ENCODE measurements around the gene WIZ.
A peak's percentile ranks its signal among the peaks of the same experiment; 100 is the strongest.

The WIZ gene

GRCh38 chr19:15412832-15413231 lies 36.9 kb downstream of the WIZ start:
- TF ChIP-seq NFIC (IDR thresholded peaks at IDR 0.05), result no peak
- TF ChIP-seq EP300 (IDR thresholded peaks at IDR 0.05; ENCODE audit: borderline replicate concordance), result no peak
- no peak for TF ChIP-seq EGR1 (IDR thresholded peaks at IDR 0.05)
- TF ChIP-seq, protein P1, sequence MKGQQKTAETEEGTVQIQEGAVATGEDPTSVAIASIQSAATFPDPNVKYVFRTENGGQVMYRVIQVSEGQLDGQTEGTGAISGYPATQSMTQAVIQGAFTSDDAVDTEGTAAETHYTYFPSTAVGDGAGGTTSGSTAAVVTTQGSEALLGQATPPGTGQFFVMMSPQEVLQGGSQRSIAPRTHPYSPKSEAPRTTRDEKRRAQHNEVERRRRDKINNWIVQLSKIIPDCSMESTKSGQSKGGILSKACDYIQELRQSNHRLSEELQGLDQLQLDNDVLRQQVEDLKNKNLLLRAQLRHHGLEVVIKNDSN (IDR thresholded peaks at IDR 0.05), result no peak
- TF ChIP-seq RAD21 (IDR thresholded peaks at IDR 0.05; ENCODE audit: low read depth), result no peak
- no peak for TF ChIP-seq ZBTB7A (IDR thresholded peaks at IDR 0.05; ENCODE audit: low read depth)
- TF ChIP-seq MAX (IDR thresholded peaks at IDR 0.05), result no peak
- no peak for TF ChIP-seq TEAD4 (IDR thresholded peaks at IDR 0.05)
- no peak for TF ChIP-seq TAF1 (IDR thresholded peaks at IDR 0.05; ENCODE audit: low read depth)
- TF ChIP-seq CEBPB (IDR thresholded peaks at IDR 0.05), result no peak
- TF ChIP-seq CREB1 (IDR thresholded peaks at IDR 0.05; ENCODE audit: low read depth), result no peak
- no peak for TF ChIP-seq YY1 (IDR thresholded peaks at IDR 0.05; ENCODE audit: low read depth)

DNA sequence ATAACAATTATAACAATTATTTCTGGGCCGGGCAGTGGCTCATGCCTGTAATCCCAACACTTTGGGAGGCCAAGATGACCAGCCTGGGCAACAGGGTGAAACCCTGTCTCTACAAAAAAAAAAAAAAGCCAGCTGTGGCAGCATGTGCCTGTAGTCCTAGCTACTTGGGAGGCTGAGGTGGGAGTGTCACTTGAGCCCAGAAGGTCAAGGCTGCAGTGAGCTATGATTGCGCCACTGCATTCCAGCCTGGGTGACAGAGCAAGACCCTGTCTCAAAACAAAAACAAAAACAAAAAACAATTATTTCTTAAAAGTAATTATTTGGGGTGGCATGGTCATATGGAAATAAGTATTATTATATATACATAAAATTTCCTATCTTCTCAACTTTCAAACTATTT lies 38.4 kb downstream of the WIZ start:
- peak; percentile 28; the same call in 1 of the 2 replicates for TF ChIP-seq CEBPB (IDR thresholded peaks at IDR 0.05)

- TF ChIP-seq RAD21 (IDR thresholded peaks at IDR 0.05; ENCODE audit: low read depth), result no peak
Observed at GRCh38 chr19:15404780-15405211, 45.0 kb downstream of the WIZ start.

DNA sequence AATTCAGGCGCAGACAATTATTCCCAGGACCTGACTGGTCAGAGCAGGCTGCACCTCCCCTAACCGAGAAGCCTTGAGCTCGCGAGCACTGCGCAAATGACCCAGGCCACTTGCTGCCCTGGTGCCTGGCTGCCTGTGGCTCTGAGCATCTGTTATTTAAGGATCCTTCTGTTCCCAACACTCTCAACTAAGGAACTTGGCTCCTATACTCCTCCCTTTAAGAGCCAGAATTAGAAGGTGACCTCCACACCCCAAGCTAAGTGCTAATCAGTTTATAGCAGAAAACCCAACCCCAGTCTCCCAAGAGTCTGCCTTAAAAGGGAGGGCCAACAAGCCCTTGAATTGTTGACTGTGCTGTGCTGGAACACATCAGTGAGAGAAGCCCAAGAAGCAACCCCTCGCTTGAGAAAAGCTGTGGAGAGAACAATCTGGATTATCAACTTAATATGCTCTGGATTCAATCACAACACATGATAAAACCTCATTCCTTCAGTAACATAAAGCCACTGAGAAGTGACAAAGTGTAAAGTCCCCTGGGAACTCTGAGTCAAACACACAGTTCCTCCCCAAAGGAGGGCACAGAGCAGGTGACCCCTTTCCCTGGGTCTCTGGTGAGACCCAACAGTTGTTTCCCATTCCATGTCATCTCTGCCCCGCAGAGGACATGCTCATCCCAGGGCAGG lies 45.5 kb downstream of the WIZ start:
- TF ChIP-seq CEBPB (IDR thresholded peaks at IDR 0.05), result no peak
- no peak for TF ChIP-seq TCF12 (IDR thresholded peaks at IDR 0.05; ENCODE audit: low read depth)
- no peak for TF ChIP-seq EGR1 (IDR thresholded peaks at IDR 0.05)
- no peak for TF ChIP-seq REST (IDR thresholded peaks at IDR 0.05; ENCODE audit: low read depth)
- TF ChIP-seq, protein P1 (IDR thresholded peaks at IDR 0.05), result no peak
- TF ChIP-seq MAX (IDR thresholded peaks at IDR 0.05), result no peak
- no peak for TF ChIP-seq TEAD4 (IDR thresholded peaks at IDR 0.05)
- no peak for TF ChIP-seq RAD21 (IDR thresholded peaks at IDR 0.05; ENCODE audit: low read depth)
- no peak for TF ChIP-seq FOXM1 (IDR thresholded peaks at IDR 0.05; ENCODE audit: borderline replicate concordance, low read depth)
- TF ChIP-seq TAF1 (IDR thresholded peaks at IDR 0.05; ENCODE audit: low read depth), result no peak
- no peak for TF ChIP-seq YY1 (IDR thresholded peaks at IDR 0.05; ENCODE audit: low read depth)
- no peak for TF ChIP-seq ZBTB7A (IDR thresholded peaks at IDR 0.05; ENCODE audit: low read depth)
- TF ChIP-seq CREB1 (IDR thresholded peaks at IDR 0.05; ENCODE audit: low read depth), result no peak
- TF ChIP-seq NFIC (IDR thresholded peaks at IDR 0.05), result no peak

GRCh38 chr19:15403151-15403531 lies 46.6 kb downstream of the WIZ start:
- TF ChIP-seq YY1 (IDR thresholded peaks at IDR 0.05; ENCODE audit: low read depth), result no peak
- TF ChIP-seq TEAD4 (IDR thresholded peaks at IDR 0.05), result no peak
- TF ChIP-seq NFIC (IDR thresholded peaks at IDR 0.05), result no peak
- TF ChIP-seq TCF12 (IDR thresholded peaks at IDR 0.05; ENCODE audit: low read depth), result no peak
- no peak for TF ChIP-seq EP300 (IDR thresholded peaks at IDR 0.05; ENCODE audit: borderline replicate concordance)
- no peak for TF ChIP-seq CEBPB (IDR thresholded peaks at IDR 0.05)
- no peak for TF ChIP-seq EGR1 (IDR thresholded peaks at IDR 0.05)
- no peak for TF ChIP-seq ZBTB7A (IDR thresholded peaks at IDR 0.05; ENCODE audit: low read depth)
- TF ChIP-seq RAD21 (IDR thresholded peaks at IDR 0.05; ENCODE audit: low read depth), result no peak
- TF ChIP-seq, protein P1 (IDR thresholded peaks at IDR 0.05), result no peak
- TF ChIP-seq CREB1 (IDR thresholded peaks at IDR 0.05; ENCODE audit: low read depth), result no peak
- TF ChIP-seq REST (IDR thresholded peaks at IDR 0.05; ENCODE audit: low read depth), result no peak
